Smooth muscle cell (in vitro differentiated cells): ENCODE results near the gene PSMC3IP. TPM values are rescaled to one million over a fixed set of nuclear protein-coding genes. Genes with fewer than 3 reads are reported as not detected.

Experiments used
- DNase-seq: peaks from one replicate; lab custom pipeline; 2025; ENCODE audit not compliant: unreplicated experiment; lab: John Stamatoyannopoulos, UW
- H2AFZ ChIP-seq: fragments of 200-600 bp; sonication (generic); 2 replicates; pipeline ENCODE4 v1.6.0; 2016; ENCODE audit warnings: antibody characterized with exemption, low read depth, mild to moderate bottlenecking
- H3F3A ChIP-seq: fragments of 200-600 bp; sonication (generic); 2 replicates; pipeline ENCODE4 v1.6.0; 2017; ENCODE audit warnings: antibody characterized with exemption, low read depth
- H3K27ac ChIP-seq: fragments of 200-600 bp; sonication (generic); 2 replicates; pipeline ENCODE4 v1.5.1; 2016; ENCODE audit warnings: low read depth, mild to moderate bottlenecking
- H3K27me3 ChIP-seq: fragments of 200-600 bp; sonication (generic); 2 replicates; pipeline ENCODE4 v1.6.1; 2016; ENCODE audit warnings: low read depth, mild to moderate bottlenecking
- H3K36me3 ChIP-seq: fragments of 200-600 bp; sonication (generic); 2 replicates; pipeline ENCODE4 v1.5.1; 2016; ENCODE audit warnings: low read depth
- H3K4me1 ChIP-seq: fragments of 200-600 bp; sonication (generic); 2 replicates; pipeline ENCODE4 v1.5.1; 2016; ENCODE audit warnings: low read depth
- H3K4me2 ChIP-seq: fragments of 200-600 bp; sonication (generic); 2 replicates; pipeline ENCODE4 v1.6.0; 2016; ENCODE audit warnings: mild to moderate bottlenecking
- H3K4me3 ChIP-seq: fragments of 200-600 bp; sonication (generic); 2 replicates; pipeline ENCODE4 v1.5.1; 2016; ENCODE audit warnings: mild to moderate bottlenecking
- H3K79me2 ChIP-seq: fragments of 200-600 bp; sonication (generic); 2 replicates; pipeline ENCODE4 v1.6.0; 2016; ENCODE audit warnings: low read depth, mild to moderate bottlenecking
- H3K9ac ChIP-seq: fragments of 200-600 bp; sonication (generic); 2 replicates; pipeline ENCODE4 v1.6.0; 2016; ENCODE audit warnings: low read depth
- H3K9me3 ChIP-seq: fragments of 200-600 bp; sonication (generic); replicated peaks from 2 replicates; pipeline ENCODE4 v1.5.1; 2016; ENCODE audit warnings: low read depth
- H4K20me1 ChIP-seq: fragments of 200-600 bp; sonication (generic); 2 replicates; pipeline ENCODE4 v1.6.0; 2016; ENCODE audit warnings: low read depth
- CTCF ChIP-seq: fragments of 200-600 bp; sonication (generic); IDR thresholded peaks from 2 replicates; pipeline ENCODE4 v1.5.1; 2017; ENCODE audit warnings: borderline replicate concordance, mild to moderate bottlenecking, antibody characterized with exemption; ENCODE audit not compliant: insufficient read depth, poor library complexity, severe bottlenecking
- WGBS: methylation state at CpG from one replicate; pipeline ENCODE4 v1.1.7; 2016; ENCODE audit warnings: low lambda C conversion rate; 5-methylcytosine and 5-hydroxymethylcytosine counted together
- polyA plus RNA-seq: library from polyadenylated mRNA; unstranded; fragments of >200 nt; fragmentation: Nextera tagmentation; extraction: Ambion mirVana; gene quantifications from 2 replicates; pipeline ENCODE4 v1.2.1, GENCODE V29; 2016
- total RNA-seq: library from RNA; depleted of rRNA; stranded (reverse); fragments of >200 nt; gene quantifications from 2 replicates; pipeline ENCODE4 v1.2.3, GENCODE V29; 2014

PSMC3IP gene
- total and polyA plus RNA-seq, 2 experiments from 2014 or later = 5.3 to 7.7 TPM

- Histone ChIP-seq H3K4me3 (peak overlapping the region; percentile 69), H3K36me3 (no peaks in the 10 kb centered on the region), H3K4me1 (no peaks in the 10 kb centered on the region), H4K20me1 (no peaks in the 10 kb centered on the region), H3K4me2 (peak overlapping the region; percentile 91), H2AFZ (no peak overlapping the region), H3K79me2 (no peaks in the 10 kb centered on the region), H3K27me3 (no peaks in the 10 kb centered on the region), H3F3A (peaks cover 17% of the 10 kb centered on the region), H3K27ac (no peak overlapping the region), H3K9me3 (no peaks in the 10 kb centered on the region), H3K9ac (no peak overlapping the region)
- 10% methylated on average over 59 of the region's 60 CpGs for WGBS
- peak; percentile 31 for TF ChIP-seq CTCF
- DNase-seq = no peak
Measured at GRCh38 chr17:42531455-42532354, 45.8 kb downstream of the PSMC3IP start.

GRCh38 chr17:42530952-42531454, 46.5 kb downstream of the PSMC3IP start:
- Histone ChIP-seq H2AFZ (no peak overlapping the region), H3K79me2 (no peaks in the 10 kb centered on the region), H3K27me3 (no peaks in the 10 kb centered on the region), H3K9me3 (no peaks in the 10 kb centered on the region), H3F3A (peaks cover 17% of the 10 kb centered on the region), H4K20me1 (no peaks in the 10 kb centered on the region), H3K36me3 (no peaks in the 10 kb centered on the region), H3K27ac (no peak overlapping the region), H3K9ac (no peak overlapping the region), H3K4me2 (no peak overlapping the region), H3K4me3 (no peak overlapping the region), H3K4me1 (no peaks in the 10 kb centered on the region)
- WGBS = 82% methylated on average over 2 of the region's 2 CpGs
- no peak for DNase-seq
- TF ChIP-seq CTCF = no peak

- 87% methylated on average over 3 of the region's 3 CpGs for WGBS
Measured at GRCh38 chr17:42529061-42529460, 48.5 kb downstream of the PSMC3IP start.

More at GRCh38 chr17:42529061-42529460, 48.5 kb downstream of the PSMC3IP start:
- no peak overlapping the region for H3K4me3 ChIP-seq
- no peaks in the 10 kb centered on the region for H3K36me3 ChIP-seq
- no peak overlapping the region for H3K9ac ChIP-seq
- no peaks in the 10 kb centered on the region for H3K4me1 ChIP-seq
- no peaks in the 10 kb centered on the region for H3K27me3 ChIP-seq
- no peak for DNase-seq
- no peak overlapping the region for H3K4me2 ChIP-seq
- TF ChIP-seq CTCF = no peak
- no peaks in the 10 kb centered on the region for H4K20me1 ChIP-seq
- no peak overlapping the region for H3K27ac ChIP-seq
- no peaks in the 10 kb centered on the region for H3K9me3 ChIP-seq
- no peaks in the 10 kb centered on the region for H3K79me2 ChIP-seq
- peaks cover 17% of the 10 kb centered on the region for H3F3A ChIP-seq
- H2AFZ ChIP-seq = no peak overlapping the region
